C4-2B (cell line): ENCODE measurements around the gene GRIN3A.

Experiments used
- ZFX ChIP-seq: fragments of 450-650 bp; IDR thresholded peaks from 2 replicates; pipeline ENCODE4 v1.6.1; 2017
- TF ChIP-seq, protein P1 (sequence below): fragments of 450-650 bp; conservative IDR thresholded peaks from 2 replicates; pipeline ENCODE4 v1.5.1; 2017; ENCODE audit warnings: mild to moderate bottlenecking

DNA sequence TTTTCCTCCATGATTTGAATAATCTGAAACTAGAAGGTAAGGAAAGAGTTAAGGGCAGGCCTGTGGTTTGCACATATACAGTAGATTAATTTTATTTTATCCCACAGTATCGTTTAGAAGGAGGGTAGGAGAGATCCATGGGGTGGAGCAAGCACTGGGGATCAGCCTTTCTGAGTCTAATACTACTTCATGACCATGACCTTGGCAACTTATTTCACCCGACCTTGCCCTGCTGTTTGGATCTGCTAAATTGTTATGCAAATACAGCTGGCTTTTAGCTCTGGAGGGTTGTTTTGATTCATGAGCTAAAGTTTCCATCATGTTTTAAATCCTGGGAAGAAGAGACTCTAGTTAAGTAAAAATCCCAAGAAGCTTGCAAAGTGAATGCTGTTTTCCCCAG, 864 bp upstream of the GRIN3A start:
- TF ChIP-seq, protein P1, sequence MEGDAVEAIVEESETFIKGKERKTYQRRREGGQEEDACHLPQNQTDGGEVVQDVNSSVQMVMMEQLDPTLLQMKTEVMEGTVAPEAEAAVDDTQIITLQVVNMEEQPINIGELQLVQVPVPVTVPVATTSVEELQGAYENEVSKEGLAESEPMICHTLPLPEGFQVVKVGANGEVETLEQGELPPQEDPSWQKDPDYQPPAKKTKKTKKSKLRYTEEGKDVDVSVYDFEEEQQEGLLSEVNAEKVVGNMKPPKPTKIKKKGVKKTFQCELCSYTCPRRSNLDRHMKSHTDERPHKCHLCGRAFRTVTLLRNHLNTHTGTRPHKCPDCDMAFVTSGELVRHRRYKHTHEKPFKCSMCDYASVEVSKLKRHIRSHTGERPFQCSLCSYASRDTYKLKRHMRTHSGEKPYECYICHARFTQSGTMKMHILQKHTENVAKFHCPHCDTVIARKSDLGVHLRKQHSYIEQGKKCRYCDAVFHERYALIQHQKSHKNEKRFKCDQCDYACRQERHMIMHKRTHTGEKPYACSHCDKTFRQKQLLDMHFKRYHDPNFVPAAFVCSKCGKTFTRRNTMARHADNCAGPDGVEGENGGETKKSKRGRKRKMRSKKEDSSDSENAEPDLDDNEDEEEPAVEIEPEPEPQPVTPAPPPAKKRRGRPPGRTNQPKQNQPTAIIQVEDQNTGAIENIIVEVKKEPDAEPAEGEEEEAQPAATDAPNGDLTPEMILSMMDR: no peak
- no peak for TF ChIP-seq ZFX
